Fibroblast of lung (primary cell): ENCODE measurements around the gene WNT6. TPM values are rescaled to one million over a fixed set of nuclear protein-coding genes. Genes with fewer than 3 reads are reported as not detected.

Experiments
- DNase-seq, 2 donors: peaks; one replicate each; pipeline versions ENCODE4 v3.0.0 to v3.0.0-alpha.2; 2010; ENCODE audit warnings: low read depth in 2 of 2
- H2AFZ ChIP-seq: 2 replicates; pipeline ENCODE4 v1.5.1; 2012; ENCODE audit warnings: low read length, control low read depth, inconsistent platforms
- H3K27ac ChIP-seq: 2 replicates; pipeline ENCODE4 v1.5.1; 2011; ENCODE audit warnings: low read length, control low read depth; ENCODE audit not compliant: insufficient read depth
- H3K27me3 ChIP-seq: 2 replicates; pipeline ENCODE4 v1.5.1; 2011; ENCODE audit warnings: mild to moderate bottlenecking, low read length; ENCODE audit not compliant: control insufficient read depth, insufficient read depth
- H3K36me3 ChIP-seq: 2 replicates; pipeline ENCODE4 v1.5.1; 2011; ENCODE audit warnings: low read length; ENCODE audit not compliant: control insufficient read depth, insufficient read depth
- H3K4me1 ChIP-seq: 2 replicates; pipeline ENCODE4 v1.5.1; 2011; ENCODE audit warnings: low read length; ENCODE audit not compliant: control insufficient read depth, insufficient read depth; ENCODE audit errors: extremely low read depth
- H3K4me2 ChIP-seq: 2 replicates; pipeline ENCODE4 v1.5.1; 2011; ENCODE audit warnings: low read length, control low read depth; ENCODE audit not compliant: insufficient read depth; ENCODE audit errors: extremely low read depth
- H3K4me3 ChIP-seq, 4 experiments: fragments of 200-600 bp in 1 of 4; sonication (generic) in 1 of 4; replicated peaks in 1 of 4; 2 replicates each; pipeline ENCODE4 v1.5.1; 2011 to 2016; ENCODE audit warnings: low read length in 4 of 4, low read depth in 3 of 4, mild to moderate bottlenecking in 3 of 4, control low read depth in 2 of 4, inconsistent platforms in 1 of 4, mixed read lengths in 1 of 4; ENCODE audit not compliant: insufficient read depth in 1 of 4; ENCODE audit errors: control extremely low read depth in 1 of 4
- H3K79me2 ChIP-seq: 2 replicates; pipeline ENCODE4 v1.5.1; 2012; ENCODE audit warnings: mild to moderate bottlenecking, low read length, inconsistent platforms; ENCODE audit not compliant: control insufficient read depth, insufficient read depth
- H3K9ac ChIP-seq: 2 replicates; pipeline ENCODE4 v1.5.1; 2011; ENCODE audit warnings: mild to moderate bottlenecking, low read length, control low read depth; ENCODE audit not compliant: insufficient read depth
- H3K9me3 ChIP-seq: 2 replicates; pipeline ENCODE4 v1.5.1; 2012; ENCODE audit warnings: low read depth, low read length; ENCODE audit not compliant: control insufficient read depth, insufficient read depth
- H4K20me1 ChIP-seq: 2 replicates; pipeline ENCODE4 v1.5.1; 2011; ENCODE audit warnings: low read length; ENCODE audit not compliant: control insufficient read depth, insufficient read depth; ENCODE audit errors: extremely low read depth
- CTCF ChIP-seq, 2 donors: IDR thresholded peaks in 1 of 2; conservative IDR thresholded peaks in 1 of 2; 1 replicate in 1 of 2; 2 replicates in 1 of 2; pipeline ENCODE4 v1.5.1; 2011 to 2012; ENCODE audit warnings: low read length in 2 of 2, control low read depth in 1 of 2, inconsistent platforms in 1 of 2, low read depth in 1 of 2, mild to moderate bottlenecking in 1 of 2
- EZH2 ChIP-seq: IDR thresholded peaks from 2 replicates; pipeline ENCODE4 v1.5.1; 2012; ENCODE audit warnings: low read length, control low read depth, mild to moderate bottlenecking; ENCODE audit errors: missing control alignments
- polyA plus RNA-seq, 2 donors: library from polyadenylated mRNA; depleted of rRNA in 1 of 2; stranded (reverse) in 1 of 2; unstranded in 1 of 2; fragments of >200 nt; gene quantifications; 2 replicates each; pipeline ENCODE4 v1.2.1, GENCODE V29; 2011 to 2012; ENCODE audit warnings: missing spikeins in 1 of 2
- total RNA-seq: library from RNA; depleted of rRNA; stranded (reverse); fragments of >200 nt; gene quantifications from 2 replicates; pipeline ENCODE4 v1.2.1, GENCODE V29; 2014

WNT6 gene
- total and polyA plus RNA-seq, 2 donors (not counting 1 experiment from before 2014, with no cell fraction given), result not detected

DNA sequence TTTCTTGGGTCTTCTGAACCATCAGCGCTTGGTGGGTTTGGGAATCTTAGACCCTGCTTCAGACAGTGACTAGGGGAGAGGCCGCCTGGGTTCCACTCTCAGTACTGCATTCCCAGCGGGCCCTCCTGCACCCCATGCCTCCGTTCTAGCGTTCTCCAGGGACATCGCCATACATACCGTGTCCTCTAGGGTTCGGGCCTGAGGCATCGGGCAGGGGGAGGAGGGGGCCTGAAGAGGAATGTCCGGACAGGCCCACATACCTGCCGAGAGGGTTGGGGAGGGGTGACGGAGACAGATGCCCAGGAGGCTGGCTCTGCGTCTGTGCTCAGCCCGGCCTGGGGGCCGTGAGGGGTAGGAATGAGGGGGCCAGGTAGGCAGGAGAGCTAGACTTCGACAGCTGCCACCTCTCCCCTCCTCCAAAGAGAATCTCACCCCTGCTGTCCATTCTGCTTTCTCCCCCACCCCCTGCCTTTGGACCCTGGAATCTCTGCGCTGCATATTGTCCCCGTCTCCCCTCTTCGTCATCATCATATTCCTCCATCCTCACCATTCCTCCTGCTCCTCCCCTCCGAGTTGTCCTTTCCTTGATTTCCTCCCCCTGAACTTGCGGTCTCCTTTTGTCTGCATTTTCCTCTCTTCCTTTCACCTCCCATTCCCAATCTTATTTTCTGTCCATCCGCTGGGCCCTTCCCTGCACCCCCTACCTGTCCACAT lies 13.2 kb downstream of the WNT6 start:
- TF ChIP-seq EZH2, result peak; percentile 90
- TF ChIP-seq CTCF (conservative IDR thresholded peaks at IDR 0.05 in 1 of 2, IDR thresholded peaks at IDR 0.05 in 1 of 2; ENCODE audit: low read depth in 1 of 2, low read length in 2 of 2), result no peak
- peaks cover 51% of the 10 kb centered on the region for H3K27me3 ChIP-seq
- H3K9ac ChIP-seq, result no peak overlapping the region
- no peak overlapping the region for H3K4me3 ChIP-seq
- no peaks in the 10 kb centered on the region for H3K36me3 ChIP-seq
- H3K9me3 ChIP-seq, result no peaks in the 10 kb centered on the region
- no peak overlapping the region for H3K4me2 ChIP-seq
- no peak for DNase-seq
- H3K79me2 ChIP-seq, result no peaks in the 10 kb centered on the region
- H4K20me1 ChIP-seq, result no peaks in the 10 kb centered on the region
- H3K27ac ChIP-seq, result no peak overlapping the region
- no peak overlapping the region for H2AFZ ChIP-seq
- H3K4me1 ChIP-seq, result no peaks in the 10 kb centered on the region

DNA sequence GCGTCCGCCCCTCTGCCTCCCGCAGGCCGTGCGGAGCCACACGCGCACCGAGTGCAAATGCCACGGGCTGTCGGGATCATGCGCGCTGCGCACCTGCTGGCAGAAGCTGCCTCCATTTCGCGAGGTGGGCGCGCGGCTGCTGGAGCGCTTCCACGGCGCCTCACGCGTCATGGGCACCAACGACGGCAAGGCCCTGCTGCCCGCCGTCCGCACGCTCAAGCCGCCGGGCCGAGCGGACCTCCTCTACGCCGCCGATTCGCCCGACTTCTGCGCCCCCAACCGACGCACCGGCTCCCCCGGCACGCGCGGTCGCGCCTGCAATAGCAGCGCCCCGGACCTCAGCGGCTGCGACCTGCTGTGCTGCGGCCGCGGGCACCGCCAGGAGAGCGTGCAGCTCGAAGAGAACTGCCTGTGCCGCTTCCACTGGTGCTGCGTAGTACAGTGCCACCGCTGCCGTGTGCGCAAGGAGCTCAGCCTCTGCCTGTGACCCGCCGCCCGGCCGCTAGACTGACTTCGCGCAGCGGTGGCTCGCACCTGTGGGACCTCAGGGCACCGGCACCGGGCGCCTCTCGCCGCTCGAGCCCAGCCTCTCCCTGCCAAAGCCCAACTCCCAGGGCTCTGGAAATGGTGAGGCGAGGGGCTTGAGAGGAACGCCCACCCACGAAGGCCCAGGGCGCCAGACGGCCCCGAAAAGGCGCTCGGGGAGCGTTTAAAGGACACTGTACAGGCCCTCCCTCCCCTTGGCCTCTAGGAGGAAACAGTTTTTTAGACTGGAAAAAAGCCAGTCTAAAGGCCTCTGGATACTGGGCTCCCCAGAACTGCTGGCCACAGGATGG lies 14.0 kb downstream of the WNT6 start:
- no peak for DNase-seq
- Histone ChIP-seq H3K4me1 (no peaks in the 10 kb centered on the region), H3K9ac (no peak overlapping the region), H3K36me3 (no peaks in the 10 kb centered on the region), H3K27me3 (peaks cover 48% of the 10 kb centered on the region), H2AFZ (no peak overlapping the region), H3K4me3 (no peak overlapping the region), H3K79me2 (no peaks in the 10 kb centered on the region), H3K9me3 (no peaks in the 10 kb centered on the region), H4K20me1 (no peaks in the 10 kb centered on the region), H3K27ac (no peak overlapping the region), H3K4me2 (no peak overlapping the region)
- TF ChIP-seq EZH2 (peak; percentile 10), CTCF (conservative IDR thresholded peaks at IDR 0.05 in 1 of 2, IDR thresholded peaks at IDR 0.05 in 1 of 2; ENCODE audit: low read depth in 1 of 2, low read length in 2 of 2) (no peak)

DNA sequence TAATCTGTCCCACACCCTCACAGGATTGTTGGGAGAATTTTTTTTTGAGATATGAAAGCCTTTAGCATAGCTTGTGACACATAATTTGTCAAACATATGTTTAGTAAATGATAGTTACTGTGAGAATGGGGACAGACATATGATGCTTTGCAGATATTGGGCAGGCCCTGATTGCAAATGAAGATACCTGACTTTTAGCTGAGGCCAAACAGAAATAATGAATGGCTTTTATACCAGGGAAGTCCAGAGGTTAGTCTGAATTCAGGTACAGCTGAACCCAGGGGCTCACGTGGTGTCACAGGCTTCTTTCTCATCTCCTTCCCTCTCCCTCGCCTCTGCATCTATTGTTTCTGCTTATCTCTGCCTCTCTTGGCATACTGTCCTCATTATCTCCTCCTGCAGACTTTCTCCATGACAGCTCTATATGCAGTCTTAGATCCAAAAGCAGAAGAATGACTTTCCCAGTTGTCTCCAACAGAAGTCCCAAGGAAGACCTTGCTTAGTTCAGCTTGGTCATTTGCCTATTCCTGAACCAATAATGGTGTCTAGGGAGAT lies 16.2 kb downstream of the WNT6 start:
- H3K9ac ChIP-seq, result no peak overlapping the region
- H3K27ac ChIP-seq, result no peak overlapping the region
- no peaks in the 10 kb centered on the region for H3K79me2 ChIP-seq
- H3K36me3 ChIP-seq, result no peaks in the 10 kb centered on the region
- H4K20me1 ChIP-seq, result no peaks in the 10 kb centered on the region
- H3K9me3 ChIP-seq, result no peaks in the 10 kb centered on the region
- H3K27me3 ChIP-seq, result peaks cover 54% of the 10 kb centered on the region
- H2AFZ ChIP-seq, result no peak overlapping the region
- DNase-seq, result no peak
- H3K4me2 ChIP-seq, result no peak overlapping the region
- TF ChIP-seq CTCF (conservative IDR thresholded peaks at IDR 0.05 in 1 of 2, IDR thresholded peaks at IDR 0.05 in 1 of 2; ENCODE audit: low read depth in 1 of 2, low read length in 2 of 2) (no peak), EZH2 (no peak)
- H3K4me3 ChIP-seq, result no peak overlapping the region
- no peaks in the 10 kb centered on the region for H3K4me1 ChIP-seq
